Fibroblast of lung (primary cell): ENCODE measurements around the gene ZNF609. TPM values are rescaled to one million over a fixed set of nuclear protein-coding genes. Genes with fewer than 3 reads are reported as not detected.
A peak's percentile ranks its signal among the peaks of the same experiment; 100 is the strongest.

ENCODE experiments used
- DNase-seq, 2 donors: peaks; one replicate each; pipeline versions ENCODE4 v3.0.0 to v3.0.0-alpha.2; 2010; ENCODE audit warnings: low read depth in 2 of 2
- H2AFZ ChIP-seq: 2 replicates; pipeline ENCODE4 v1.5.1; 2012; ENCODE audit warnings: low read length, control low read depth, inconsistent platforms
- H3K27ac ChIP-seq: 2 replicates; pipeline ENCODE4 v1.5.1; 2011; ENCODE audit warnings: low read length, control low read depth; ENCODE audit not compliant: insufficient read depth
- H3K27me3 ChIP-seq: 2 replicates; pipeline ENCODE4 v1.5.1; 2011; ENCODE audit warnings: mild to moderate bottlenecking, low read length; ENCODE audit not compliant: control insufficient read depth, insufficient read depth
- H3K36me3 ChIP-seq: 2 replicates; pipeline ENCODE4 v1.5.1; 2011; ENCODE audit warnings: low read length; ENCODE audit not compliant: control insufficient read depth, insufficient read depth
- H3K4me1 ChIP-seq: 2 replicates; pipeline ENCODE4 v1.5.1; 2011; ENCODE audit warnings: low read length; ENCODE audit not compliant: control insufficient read depth, insufficient read depth; ENCODE audit errors: extremely low read depth
- H3K4me2 ChIP-seq: 2 replicates; pipeline ENCODE4 v1.5.1; 2011; ENCODE audit warnings: low read length, control low read depth; ENCODE audit not compliant: insufficient read depth; ENCODE audit errors: extremely low read depth
- H3K4me3 ChIP-seq, 4 experiments: fragments of 200-600 bp in 1 of 4; sonication (generic) in 1 of 4; replicated peaks in 1 of 4; 2 replicates each; pipeline ENCODE4 v1.5.1; 2011 to 2016; ENCODE audit warnings: low read length in 4 of 4, low read depth in 3 of 4, mild to moderate bottlenecking in 3 of 4, control low read depth in 2 of 4, inconsistent platforms in 1 of 4, mixed read lengths in 1 of 4; ENCODE audit not compliant: insufficient read depth in 1 of 4; ENCODE audit errors: control extremely low read depth in 1 of 4
- H3K79me2 ChIP-seq: 2 replicates; pipeline ENCODE4 v1.5.1; 2012; ENCODE audit warnings: mild to moderate bottlenecking, low read length, inconsistent platforms; ENCODE audit not compliant: control insufficient read depth, insufficient read depth
- H3K9ac ChIP-seq: 2 replicates; pipeline ENCODE4 v1.5.1; 2011; ENCODE audit warnings: mild to moderate bottlenecking, low read length, control low read depth; ENCODE audit not compliant: insufficient read depth
- H3K9me3 ChIP-seq: 2 replicates; pipeline ENCODE4 v1.5.1; 2012; ENCODE audit warnings: low read depth, low read length; ENCODE audit not compliant: control insufficient read depth, insufficient read depth
- H4K20me1 ChIP-seq: 2 replicates; pipeline ENCODE4 v1.5.1; 2011; ENCODE audit warnings: low read length; ENCODE audit not compliant: control insufficient read depth, insufficient read depth; ENCODE audit errors: extremely low read depth
- EZH2 ChIP-seq: IDR thresholded peaks from 2 replicates; pipeline ENCODE4 v1.5.1; 2012; ENCODE audit warnings: low read length, control low read depth, mild to moderate bottlenecking; ENCODE audit errors: missing control alignments
- polyA plus RNA-seq, 2 donors: library from polyadenylated mRNA; depleted of rRNA in 1 of 2; stranded (reverse) in 1 of 2; unstranded in 1 of 2; fragments of >200 nt; gene quantifications; 2 replicates each; pipeline ENCODE4 v1.2.1, GENCODE V29; 2011 to 2012; ENCODE audit warnings: missing spikeins in 1 of 2
- total RNA-seq: library from RNA; depleted of rRNA; stranded (reverse); fragments of >200 nt; gene quantifications from 2 replicates; pipeline ENCODE4 v1.2.1, GENCODE V29; 2014
- TF ChIP-seq, protein P1 (sequence below), 2 donors: IDR thresholded peaks in 1 of 2; conservative IDR thresholded peaks in 1 of 2; 1 replicate in 1 of 2; 2 replicates in 1 of 2; pipeline ENCODE4 v1.5.1; 2011 to 2012; ENCODE audit warnings: low read length in 2 of 2, control low read depth in 1 of 2, inconsistent platforms in 1 of 2, low read depth in 1 of 2, mild to moderate bottlenecking in 1 of 2

The ZNF609 gene
- total and polyA plus RNA-seq, 2 donors (not counting 1 experiment from before 2014, with no cell fraction given), result 10.8 to 14.7 TPM

DNA sequence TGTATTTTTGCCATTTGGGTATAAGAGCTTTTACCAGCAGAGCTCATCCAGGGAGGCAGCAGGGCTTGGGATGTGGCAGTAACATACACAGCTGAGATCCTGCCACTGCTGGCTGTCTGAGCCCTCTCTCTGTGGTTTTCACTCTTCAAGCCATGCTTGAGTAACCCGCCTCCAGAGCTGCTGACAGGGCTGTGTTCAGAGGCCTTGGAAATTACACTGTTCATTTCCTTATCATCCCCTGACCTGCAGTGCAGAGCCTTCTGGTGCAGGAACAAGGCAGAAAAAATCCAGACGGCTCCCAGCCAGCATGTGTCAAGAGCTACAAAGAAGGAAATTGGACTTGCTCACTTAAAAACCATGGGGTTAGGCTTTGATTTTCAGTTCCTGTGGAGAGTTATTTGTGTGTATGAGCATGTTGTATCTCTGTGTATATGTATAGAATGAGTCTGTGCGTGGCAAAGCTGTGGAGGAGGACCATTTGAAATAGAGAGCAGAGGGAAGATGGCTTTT is 47.0 kb downstream of the ZNF609 start:
- H4K20me1 ChIP-seq, result no peaks in the 10 kb centered on the region
- peak; percentile 89 to 95 for DNase-seq
- H3K27ac ChIP-seq, result peak overlapping the region; percentile 22
- peaks cover 21% of the 10 kb centered on the region for H3K4me1 ChIP-seq
- no peaks in the 10 kb centered on the region for H3K9me3 ChIP-seq
- no peak overlapping the region for H3K9ac ChIP-seq
- H3K4me3 ChIP-seq, result no peak overlapping the region
- H3K36me3 ChIP-seq, result no peaks in the 10 kb centered on the region
- H3K4me2 ChIP-seq, result peak overlapping the region; percentile 26
- H3K79me2 ChIP-seq, result peaks cover 13% of the 10 kb centered on the region
- TF ChIP-seq, protein P1, sequence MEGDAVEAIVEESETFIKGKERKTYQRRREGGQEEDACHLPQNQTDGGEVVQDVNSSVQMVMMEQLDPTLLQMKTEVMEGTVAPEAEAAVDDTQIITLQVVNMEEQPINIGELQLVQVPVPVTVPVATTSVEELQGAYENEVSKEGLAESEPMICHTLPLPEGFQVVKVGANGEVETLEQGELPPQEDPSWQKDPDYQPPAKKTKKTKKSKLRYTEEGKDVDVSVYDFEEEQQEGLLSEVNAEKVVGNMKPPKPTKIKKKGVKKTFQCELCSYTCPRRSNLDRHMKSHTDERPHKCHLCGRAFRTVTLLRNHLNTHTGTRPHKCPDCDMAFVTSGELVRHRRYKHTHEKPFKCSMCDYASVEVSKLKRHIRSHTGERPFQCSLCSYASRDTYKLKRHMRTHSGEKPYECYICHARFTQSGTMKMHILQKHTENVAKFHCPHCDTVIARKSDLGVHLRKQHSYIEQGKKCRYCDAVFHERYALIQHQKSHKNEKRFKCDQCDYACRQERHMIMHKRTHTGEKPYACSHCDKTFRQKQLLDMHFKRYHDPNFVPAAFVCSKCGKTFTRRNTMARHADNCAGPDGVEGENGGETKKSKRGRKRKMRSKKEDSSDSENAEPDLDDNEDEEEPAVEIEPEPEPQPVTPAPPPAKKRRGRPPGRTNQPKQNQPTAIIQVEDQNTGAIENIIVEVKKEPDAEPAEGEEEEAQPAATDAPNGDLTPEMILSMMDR (conservative IDR thresholded peaks at IDR 0.05 in 1 of 2, IDR thresholded peaks at IDR 0.05 in 1 of 2; ENCODE audit: low read depth in 1 of 2, low read length in 2 of 2), result no peak
- no peak for TF ChIP-seq EZH2
- no peak overlapping the region for H2AFZ ChIP-seq
- H3K27me3 ChIP-seq, result no peaks in the 10 kb centered on the region

DNA sequence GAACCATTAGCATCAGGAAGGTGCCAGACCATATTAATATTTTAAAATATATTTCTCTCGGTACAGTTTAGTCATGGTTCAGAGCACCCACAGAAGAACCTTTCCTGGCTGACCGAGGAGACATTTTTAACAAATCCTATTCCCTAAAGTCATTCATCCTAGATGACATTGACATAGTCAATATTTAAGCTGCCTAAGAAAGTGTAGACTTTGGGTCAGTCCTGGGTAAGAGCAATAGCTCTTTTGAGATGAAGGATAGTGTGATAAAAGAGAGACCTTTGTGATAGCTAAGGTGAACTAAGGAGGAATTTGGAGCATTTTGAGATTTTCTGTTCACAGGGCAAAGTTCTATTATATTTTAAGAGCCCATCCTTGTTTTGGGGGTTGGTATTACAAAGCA is 47.5 kb downstream of the ZNF609 start:
- H3K79me2 ChIP-seq, result peaks cover 13% of the 10 kb centered on the region
- TF ChIP-seq EZH2, result no peak
- TF ChIP-seq, protein P1 (conservative IDR thresholded peaks at IDR 0.05 in 1 of 2, IDR thresholded peaks at IDR 0.05 in 1 of 2; ENCODE audit: low read depth in 1 of 2, low read length in 2 of 2), result no peak
- no peaks in the 10 kb centered on the region for H3K9me3 ChIP-seq
- no peaks in the 10 kb centered on the region for H4K20me1 ChIP-seq
- H2AFZ ChIP-seq, result no peak overlapping the region
- H3K9ac ChIP-seq, result no peak overlapping the region
- H3K27me3 ChIP-seq, result no peaks in the 10 kb centered on the region
- no peaks in the 10 kb centered on the region for H3K36me3 ChIP-seq
- H3K27ac ChIP-seq, result peak overlapping the region; percentile 22
- no peak for DNase-seq
- H3K4me3 ChIP-seq, result no peak overlapping the region
- peaks cover 16% of the 10 kb centered on the region for H3K4me1 ChIP-seq
- no peak overlapping the region for H3K4me2 ChIP-seq

DNA sequence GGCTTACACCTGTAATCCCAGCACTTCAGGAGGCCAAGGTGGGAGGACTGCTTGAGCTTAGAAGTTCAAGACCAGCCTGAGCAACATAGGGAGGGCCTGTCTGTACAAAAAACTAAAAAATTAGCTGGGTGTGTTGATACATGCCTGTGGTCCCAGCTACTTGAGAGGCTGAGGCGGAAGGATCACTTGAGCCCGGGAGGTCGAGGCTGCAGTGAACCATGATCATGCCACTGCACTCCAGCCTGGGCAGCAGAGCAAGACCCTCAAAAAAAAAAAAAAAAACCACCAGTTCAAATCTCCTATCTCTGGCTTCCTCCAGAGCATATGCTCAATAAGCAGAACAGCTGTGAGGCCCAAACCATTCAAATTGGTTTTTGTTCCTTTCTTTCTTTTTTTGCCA is 53.4 kb downstream of the ZNF609 start:
- H3K4me3 ChIP-seq, result no peak overlapping the region
- no peak for DNase-seq
- H3K27ac ChIP-seq, result no peak overlapping the region
- H3K36me3 ChIP-seq, result no peaks in the 10 kb centered on the region
- H2AFZ ChIP-seq, result no peak overlapping the region
- H3K4me1 ChIP-seq, result no peaks in the 10 kb centered on the region
- peaks cover 7% of the 10 kb centered on the region for H3K79me2 ChIP-seq
- H3K9me3 ChIP-seq, result no peaks in the 10 kb centered on the region
- H3K9ac ChIP-seq, result no peak overlapping the region
- H3K27me3 ChIP-seq, result no peaks in the 10 kb centered on the region
- H3K4me2 ChIP-seq, result no peak overlapping the region
- TF ChIP-seq EZH2, result no peak
- TF ChIP-seq, protein P1 (conservative IDR thresholded peaks at IDR 0.05 in 1 of 2, IDR thresholded peaks at IDR 0.05 in 1 of 2; ENCODE audit: low read depth in 1 of 2, low read length in 2 of 2), result no peak
- H4K20me1 ChIP-seq, result no peaks in the 10 kb centered on the region
